ENCODE results near the gene UGT1A6.

DNA sequence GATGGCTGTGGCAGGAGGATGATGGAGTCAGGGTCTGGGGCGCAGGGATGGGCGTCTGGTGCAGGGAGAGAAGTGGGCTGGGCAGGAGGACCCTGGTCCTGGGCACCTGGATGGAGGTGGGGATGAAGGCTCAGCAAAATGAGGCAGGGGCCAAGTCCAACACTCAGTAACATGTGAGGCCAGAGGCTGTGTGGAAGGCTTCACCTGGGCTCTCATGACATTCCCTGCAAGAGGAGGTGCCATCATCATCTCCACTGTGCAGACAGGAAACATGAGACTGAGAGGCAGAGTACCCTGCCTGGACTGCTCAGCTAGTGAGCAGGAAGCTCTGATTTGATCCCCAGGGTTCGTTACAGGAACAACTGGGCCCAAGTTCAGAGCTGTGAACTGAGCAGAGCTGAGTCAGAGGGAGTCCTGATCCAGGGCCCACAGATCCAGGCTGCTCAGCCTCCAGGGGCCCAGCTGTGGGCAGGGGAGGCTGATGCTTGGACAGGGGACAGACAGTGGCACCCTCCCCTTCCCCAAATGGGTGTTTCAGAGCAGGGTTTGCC is 124.7 kb downstream of the UGT1A6 start:
- TF ChIP-seq EZH2 (IDR thresholded peaks at IDR 0.05; ENCODE audit: insufficient read depth, poor library complexity, severe bottlenecking) (no peak), EZH2phosphoT487 (IDR thresholded peaks at IDR 0.05; ENCODE audit: insufficient read depth, low read depth) (no peak)

All from GM23248 (cell line).